ENCODE results near the gene CERS6.

The CERS6 gene

DNA sequence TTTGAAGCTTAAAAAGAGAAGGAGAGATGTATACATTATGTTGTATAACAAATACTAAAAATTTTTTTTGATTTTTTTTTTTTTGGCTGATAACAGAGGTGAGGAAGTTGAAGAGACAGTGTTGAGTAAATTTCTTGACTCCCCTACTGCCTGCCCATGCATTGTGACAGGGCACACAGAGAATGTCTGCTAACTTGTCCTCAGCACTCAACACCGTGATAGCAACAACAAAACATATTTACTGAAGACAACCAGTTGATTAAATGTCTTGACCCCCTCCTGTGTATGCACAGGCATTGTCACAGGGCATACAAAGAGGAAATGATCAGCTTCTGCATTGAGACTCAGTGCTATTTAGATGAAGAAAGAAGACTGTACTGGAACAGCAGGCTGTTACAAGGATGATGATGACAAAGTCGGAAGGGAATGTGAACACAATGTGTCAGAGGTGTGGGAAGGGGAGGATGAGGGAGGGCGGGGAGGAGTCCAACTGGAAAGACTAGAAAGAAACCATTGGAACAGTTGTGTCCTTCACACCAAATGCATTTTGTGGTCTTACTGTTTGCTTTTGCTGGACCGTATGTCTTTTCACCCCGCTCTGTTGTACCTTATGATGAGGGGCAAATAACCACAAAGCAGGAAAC, 89.5 kb downstream of the CERS6 start:
- no peak overlapping the region for H3K27ac ChIP-seq
- TF ChIP-seq, protein P1, sequence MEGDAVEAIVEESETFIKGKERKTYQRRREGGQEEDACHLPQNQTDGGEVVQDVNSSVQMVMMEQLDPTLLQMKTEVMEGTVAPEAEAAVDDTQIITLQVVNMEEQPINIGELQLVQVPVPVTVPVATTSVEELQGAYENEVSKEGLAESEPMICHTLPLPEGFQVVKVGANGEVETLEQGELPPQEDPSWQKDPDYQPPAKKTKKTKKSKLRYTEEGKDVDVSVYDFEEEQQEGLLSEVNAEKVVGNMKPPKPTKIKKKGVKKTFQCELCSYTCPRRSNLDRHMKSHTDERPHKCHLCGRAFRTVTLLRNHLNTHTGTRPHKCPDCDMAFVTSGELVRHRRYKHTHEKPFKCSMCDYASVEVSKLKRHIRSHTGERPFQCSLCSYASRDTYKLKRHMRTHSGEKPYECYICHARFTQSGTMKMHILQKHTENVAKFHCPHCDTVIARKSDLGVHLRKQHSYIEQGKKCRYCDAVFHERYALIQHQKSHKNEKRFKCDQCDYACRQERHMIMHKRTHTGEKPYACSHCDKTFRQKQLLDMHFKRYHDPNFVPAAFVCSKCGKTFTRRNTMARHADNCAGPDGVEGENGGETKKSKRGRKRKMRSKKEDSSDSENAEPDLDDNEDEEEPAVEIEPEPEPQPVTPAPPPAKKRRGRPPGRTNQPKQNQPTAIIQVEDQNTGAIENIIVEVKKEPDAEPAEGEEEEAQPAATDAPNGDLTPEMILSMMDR (IDR thresholded peaks at IDR 0.05): no peak
- TF ChIP-seq ZFX (IDR thresholded peaks at IDR 0.05; ENCODE audit: borderline replicate concordance): no peak

DNA sequence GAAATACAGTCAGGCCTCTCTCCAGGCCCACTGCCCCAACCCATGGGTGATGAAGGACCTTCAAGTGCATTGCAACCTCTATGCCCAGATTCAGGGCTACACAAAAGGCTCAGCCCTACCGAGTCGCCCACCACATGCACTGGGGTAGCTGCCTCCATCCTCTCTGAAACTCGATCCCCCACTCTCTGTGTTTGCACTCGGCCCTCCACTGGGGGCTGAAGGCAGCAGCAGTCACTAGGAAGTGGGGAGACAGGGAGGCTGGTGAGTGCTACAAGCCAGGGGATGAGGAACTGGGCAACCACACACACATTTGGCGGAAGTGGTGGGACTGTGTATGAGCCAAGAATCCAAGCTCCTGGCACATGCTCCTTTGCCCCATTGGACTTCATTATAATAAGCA, 94.6 kb downstream of the CERS6 start:
- TF ChIP-seq, protein P1 (IDR thresholded peaks at IDR 0.05): no peak
- no peak overlapping the region for H3K27ac ChIP-seq

DNA sequence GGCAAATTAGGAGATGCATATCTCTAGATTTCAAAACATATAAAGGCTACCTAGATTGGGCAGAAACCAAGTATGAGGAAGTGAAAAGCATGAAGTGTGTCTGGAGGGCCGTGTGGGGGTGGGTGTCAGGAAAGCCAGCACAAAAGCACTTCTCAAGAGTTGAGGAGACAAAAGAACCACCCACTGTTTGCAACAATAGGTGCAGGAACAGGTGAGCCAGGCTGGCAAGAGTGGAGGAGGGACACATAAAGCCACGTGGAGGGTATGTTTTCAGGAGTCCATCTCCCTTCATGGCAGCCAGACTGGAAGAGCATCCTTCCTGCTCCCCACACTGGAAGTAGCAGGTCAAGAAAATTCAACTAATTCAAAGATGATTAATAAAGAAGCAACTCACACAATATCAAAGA, 96.4 kb downstream of the CERS6 start:
- H3K27ac ChIP-seq: no peak overlapping the region
- no peak for TF ChIP-seq ZFX (IDR thresholded peaks at IDR 0.05; ENCODE audit: borderline replicate concordance)
- TF ChIP-seq, protein P1 (IDR thresholded peaks at IDR 0.05): no peak

DNA sequence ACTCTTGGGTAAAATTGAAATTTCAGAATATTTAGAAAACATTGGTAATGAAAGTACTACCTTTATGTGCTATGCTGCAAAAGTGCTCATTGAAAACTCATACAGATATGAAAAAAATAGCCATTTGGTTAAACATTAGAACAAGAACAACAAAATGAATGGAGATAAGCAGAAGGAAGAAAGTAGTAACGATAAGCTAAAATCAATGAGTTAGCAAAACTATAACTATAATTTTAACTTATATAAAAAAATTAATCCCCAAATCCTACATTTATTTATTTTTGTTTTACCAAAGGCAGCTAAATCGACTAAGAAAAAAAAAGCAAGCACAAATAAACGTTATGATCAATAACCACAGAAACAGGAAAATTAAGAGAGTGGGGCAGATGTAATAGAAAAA, 99.2 kb downstream of the CERS6 start:
- H3K27ac ChIP-seq: no peak overlapping the region
- no peak for TF ChIP-seq ZFX (IDR thresholded peaks at IDR 0.05; ENCODE audit: borderline replicate concordance)
- TF ChIP-seq, protein P1 (IDR thresholded peaks at IDR 0.05): no peak

DNA sequence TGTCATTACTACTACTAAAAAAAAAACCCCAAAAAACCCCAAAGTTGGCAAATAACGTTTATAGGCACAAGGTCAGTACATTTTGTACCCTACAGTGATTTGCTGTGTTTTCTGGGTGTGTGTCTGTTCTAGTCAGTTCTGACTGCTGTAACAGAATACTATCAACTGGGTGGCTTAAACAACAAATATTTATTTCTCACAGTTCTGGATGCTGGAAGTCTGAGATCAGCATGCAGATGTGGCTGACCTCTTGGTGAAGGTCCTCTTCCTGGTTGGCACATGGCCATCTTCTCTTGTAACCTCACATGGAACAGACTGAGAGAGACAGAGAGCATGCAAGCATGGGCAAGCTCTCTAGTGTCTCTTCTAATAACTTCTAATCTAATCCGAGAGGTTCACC, 103.1 kb downstream of the CERS6 start:
- no peak overlapping the region for H3K27ac ChIP-seq
- TF ChIP-seq, protein P1 (IDR thresholded peaks at IDR 0.05): no peak

DNA sequence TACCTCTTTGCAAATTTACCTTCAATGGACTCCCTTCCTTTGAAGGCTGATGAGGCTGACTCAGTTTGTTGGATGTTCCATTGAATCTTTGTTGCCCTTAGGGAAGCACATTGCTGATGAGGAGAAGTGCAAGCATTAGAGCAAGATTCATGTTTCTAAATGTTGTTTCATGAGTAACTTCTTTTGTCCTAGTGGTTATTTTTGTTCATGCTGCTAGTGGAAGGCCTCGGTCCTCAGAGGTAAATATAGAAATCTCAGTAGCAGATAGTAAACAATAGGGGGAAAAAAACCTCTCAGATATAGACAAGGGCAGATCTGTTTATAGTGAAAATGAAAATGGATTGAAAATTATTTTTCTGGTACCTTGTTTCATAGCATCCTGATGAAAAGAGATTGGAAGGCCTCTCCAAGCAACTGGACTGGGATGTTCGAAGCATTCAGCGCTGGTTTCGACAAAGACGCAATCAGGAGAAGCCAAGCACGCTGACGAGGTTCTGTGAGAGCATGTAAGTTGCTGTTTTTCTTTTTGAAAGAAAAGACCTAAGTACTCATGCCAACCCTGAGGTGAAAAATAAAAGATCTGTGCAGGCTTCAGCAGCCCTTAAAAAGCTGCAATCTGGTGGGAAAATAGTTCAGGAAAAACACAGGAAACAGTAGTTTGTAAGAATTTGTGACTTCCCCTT, 104.9 kb downstream of the CERS6 start:
- TF ChIP-seq, protein P1 (IDR thresholded peaks at IDR 0.05): no peak
- TF ChIP-seq ZFX (IDR thresholded peaks at IDR 0.05; ENCODE audit: borderline replicate concordance): no peak
- no peak overlapping the region for H3K27ac ChIP-seq

DNA sequence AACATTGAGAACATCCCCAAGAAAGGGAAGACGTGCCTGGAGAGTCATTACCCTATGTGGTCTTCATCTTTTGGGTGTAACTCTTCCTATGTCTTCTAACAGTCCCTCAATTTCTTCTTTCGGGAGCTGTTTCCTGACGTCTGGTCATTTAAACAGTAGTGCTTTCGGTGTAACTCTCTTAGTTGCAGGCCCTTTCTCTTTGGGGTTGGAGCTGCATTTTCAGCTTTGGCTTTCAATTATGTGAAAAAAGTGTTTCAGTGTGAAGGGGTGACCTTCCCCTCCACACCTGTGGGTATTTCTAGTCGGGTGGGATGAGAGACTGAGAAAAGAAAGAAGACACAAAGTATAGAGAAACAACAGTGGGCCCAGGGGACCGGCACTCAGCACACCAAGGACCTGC, 105.9 kb downstream of the CERS6 start:
- no peak overlapping the region for H3K27ac ChIP-seq
- TF ChIP-seq, protein P1 (IDR thresholded peaks at IDR 0.05): no peak
- no peak for TF ChIP-seq ZFX (IDR thresholded peaks at IDR 0.05; ENCODE audit: borderline replicate concordance)

All from 22Rv1 (cell line).